Activated T-helper 1 cell treated with anti-CD3 and anti-CD28 coated beads, Interleukin-12 subunit alpha, Interleukin-12 subunit beta, Interleukin-2, Interleukin-4 antibody, amounts not matched to agents 30 ng/mL and 10 ng/mL and 1 ng/mL, durations not matched to agents 14 hours and 24 hours and 36 hours (primary cell): ENCODE data around the gene TBC1D8. TPM values are rescaled to one million over a fixed set of nuclear protein-coding genes. Genes with fewer than 3 reads are reported as not detected.

ENCODE experiments used
- DNase-seq: peaks from one replicate; pipeline ENCODE4 v3.0.0; 2021; ENCODE audit warnings: low spot score
- H3K27ac Mint-ChIP-seq: one replicate; pipeline ENCODE4 v1.8.0; 2021; ENCODE audit warnings: mild to moderate bottlenecking, mixed read lengths
- H3K27me3 Mint-ChIP-seq: one replicate; pipeline ENCODE4 v1.8.0; 2022; ENCODE audit warnings: mild to moderate bottlenecking, moderate library complexity, mixed read lengths; ENCODE audit not compliant: insufficient read depth
- H3K36me3 Mint-ChIP-seq: one replicate; pipeline ENCODE4 v1.8.0; 2021; ENCODE audit warnings: low read depth, mixed read lengths
- H3K4me1 Mint-ChIP-seq: one replicate; pipeline ENCODE4 v1.8.0; 2021; ENCODE audit warnings: low read depth, mixed read lengths
- H3K4me3 Mint-ChIP-seq: one replicate; pipeline ENCODE4 v1.8.0; 2021; ENCODE audit warnings: mild to moderate bottlenecking, moderate library complexity, mixed read lengths
- H3K9me3 Mint-ChIP-seq: one replicate; pipeline ENCODE4 v1.8.0; 2021; ENCODE audit warnings: mixed read lengths
- intact Hi-C: fragments of 100-400 bp; cut with micrococcal nuclease; formaldehyde crosslinking; loops from one replicate; pipeline ENCODE4 v1.15.1; 2024
- total RNA-seq: library from RNA; stranded (reverse); gene quantifications from 2 replicates; pipeline ENCODE4 v1.2.3, GENCODE V29; 2022

TBC1D8 gene
- total RNA-seq, 1 donor from 2014 or later = 1.1 TPM

DNA sequence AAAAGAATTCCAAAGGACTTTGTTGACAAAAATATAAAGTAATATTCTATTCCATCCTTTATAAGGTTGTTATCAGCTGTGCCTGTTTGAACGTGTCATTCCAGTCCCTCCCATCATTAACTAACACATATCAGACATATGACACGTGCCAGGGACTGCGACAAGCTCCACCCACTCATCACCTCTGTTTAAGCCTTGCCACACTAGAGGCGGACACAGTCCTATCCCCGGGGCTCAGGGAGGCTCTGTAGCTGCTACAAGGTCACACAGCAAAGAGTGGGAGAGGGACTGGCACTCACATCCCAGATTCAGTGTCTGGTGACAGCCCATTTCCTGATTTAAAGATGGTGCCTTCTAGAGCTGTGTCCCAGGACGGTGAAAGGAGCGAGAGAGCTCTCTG, 30.0 kb downstream of the TBC1D8 start:
- Mint-ChIP-seq H3K4me3 (no peak overlapping the region), H3K27me3 (peaks cover 2% of the 10 kb centered on the region), H3K27ac (no peak overlapping the region), H3K9me3 (no peaks in the 10 kb centered on the region), H3K4me1 (peaks cover 7% of the 10 kb centered on the region), H3K36me3 (no peaks in the 10 kb centered on the region)
- no peak for DNase-seq
- intact Hi-C loops = no loop called here

DNA sequence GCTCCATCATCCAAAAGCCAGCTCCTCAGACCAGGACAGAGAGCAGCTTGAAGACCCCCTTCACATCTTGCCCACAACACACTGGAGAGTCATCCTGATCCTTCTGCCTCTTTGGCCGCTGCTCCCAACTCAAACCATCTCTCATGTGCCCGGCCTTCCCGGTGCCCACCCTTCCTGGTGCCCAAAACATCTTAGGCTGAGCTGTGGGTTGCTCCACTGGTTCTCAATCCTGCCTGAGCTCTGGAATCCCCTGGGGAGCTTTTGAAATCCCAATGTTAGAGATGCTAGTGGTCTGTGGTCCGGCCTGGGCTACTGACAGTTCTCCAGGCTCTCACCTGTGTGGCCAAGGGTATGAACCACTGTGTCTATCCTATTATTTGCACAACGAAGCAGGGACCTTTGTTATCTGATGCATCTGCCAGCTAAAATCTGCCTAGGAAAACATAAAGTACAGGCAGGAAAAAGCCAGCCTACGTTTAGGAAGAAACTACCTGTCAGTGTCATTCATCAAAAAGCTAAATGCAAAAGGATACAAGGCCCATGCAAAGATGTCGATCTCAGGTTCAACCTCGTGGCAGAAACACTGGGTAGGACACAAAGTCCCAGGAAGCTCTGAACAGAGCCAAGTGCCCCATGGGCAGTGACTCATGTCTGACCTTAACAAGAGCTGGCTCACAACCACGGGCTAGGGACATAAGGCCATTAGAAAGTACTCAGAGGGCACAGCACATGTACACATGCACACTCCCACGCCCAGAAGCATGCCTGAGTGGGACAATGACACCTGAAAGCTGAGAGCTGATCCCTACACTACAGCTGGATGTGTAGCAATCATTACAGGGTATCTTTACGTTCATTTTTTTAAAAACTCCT, 30.8 kb downstream of the TBC1D8 start:
- DNase-seq = no peak
- H3K27me3 Mint-ChIP-seq = peaks cover under 1% of the 10 kb centered on the region
- no peak overlapping the region for H3K4me3 Mint-ChIP-seq
- intact Hi-C loops = no loop called here
- no peaks in the 10 kb centered on the region for H3K9me3 Mint-ChIP-seq
- H3K36me3 Mint-ChIP-seq = no peaks in the 10 kb centered on the region
- peaks cover under 1% of the 10 kb centered on the region for H3K4me1 Mint-ChIP-seq
- H3K27ac Mint-ChIP-seq = no peak overlapping the region

GRCh38 chr2:101119431-101119830, 31.8 kb downstream of the TBC1D8 start:
- H3K9me3 Mint-ChIP-seq = no peaks in the 10 kb centered on the region
- no peak for DNase-seq
- H3K4me3 Mint-ChIP-seq = no peak overlapping the region
- H3K27ac Mint-ChIP-seq = no peak overlapping the region
- H3K36me3 Mint-ChIP-seq = no peaks in the 10 kb centered on the region
- H3K4me1 Mint-ChIP-seq = no peaks in the 10 kb centered on the region
- intact Hi-C loops = no loop called here
- H3K27me3 Mint-ChIP-seq = no peaks in the 10 kb centered on the region

- Mint-ChIP-seq H3K4me1 (no peaks in the 10 kb centered on the region), H3K4me3 (no peak overlapping the region), H3K9me3 (no peaks in the 10 kb centered on the region), H3K27ac (no peak overlapping the region), H3K36me3 (no peaks in the 10 kb centered on the region), H3K27me3 (peaks cover 2% of the 10 kb centered on the region)
- no peak for DNase-seq
- intact Hi-C loops = no loop called here
These were observed 34.2 kb downstream of the TBC1D8 start for GRCh38 chr2:101116841-101117552.

GRCh38 chr2:101116348-101116747, 34.8 kb downstream of the TBC1D8 start:
- DNase-seq = no peak
- Mint-ChIP-seq H3K27ac (no peak overlapping the region), H3K4me1 (no peaks in the 10 kb centered on the region), H3K27me3 (peaks cover 2% of the 10 kb centered on the region), H3K4me3 (no peak overlapping the region), H3K36me3 (no peaks in the 10 kb centered on the region), H3K9me3 (no peaks in the 10 kb centered on the region)
- intact Hi-C loops = no loop called here

- DNase-seq = no peak
- no peaks in the 10 kb centered on the region for H3K4me1 Mint-ChIP-seq
- H3K9me3 Mint-ChIP-seq = no peaks in the 10 kb centered on the region
- H3K27ac Mint-ChIP-seq = no peak overlapping the region
- intact Hi-C loops = no loop called here
- peaks cover 2% of the 10 kb centered on the region for H3K27me3 Mint-ChIP-seq
- no peak overlapping the region for H3K4me3 Mint-ChIP-seq
- no peaks in the 10 kb centered on the region for H3K36me3 Mint-ChIP-seq
These were observed 35.5 kb downstream of the TBC1D8 start for GRCh38 chr2:101115664-101116063.

DNA sequence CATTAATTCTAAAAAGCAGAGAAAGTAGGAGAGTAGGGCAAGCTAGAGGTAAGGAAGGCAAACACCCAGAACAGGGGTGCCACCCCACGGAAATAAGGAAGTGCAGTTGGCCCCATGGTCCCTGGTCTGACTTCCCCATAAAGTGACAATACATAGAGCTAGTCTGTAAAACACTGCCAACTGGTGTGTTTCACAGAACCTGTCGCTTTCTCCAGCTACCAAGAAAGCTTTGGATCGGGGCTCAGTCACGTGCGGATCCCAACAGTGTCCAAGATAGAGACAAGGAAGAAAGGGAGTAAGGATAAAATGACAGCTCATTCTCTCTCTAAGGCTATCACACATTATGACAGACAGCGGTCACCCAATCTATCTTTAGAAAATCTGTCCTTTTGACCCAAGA, 36.4 kb downstream of the TBC1D8 start:
- no peak for DNase-seq
- intact Hi-C loops = no loop called here
- peaks cover 2% of the 10 kb centered on the region for H3K27me3 Mint-ChIP-seq

GRCh38 chr2:101114268-101114783, 36.9 kb downstream of the TBC1D8 start:
- Mint-ChIP-seq H3K27ac (no peak overlapping the region), H3K9me3 (no peaks in the 10 kb centered on the region), H3K4me1 (no peaks in the 10 kb centered on the region), H3K27me3 (peaks cover 2% of the 10 kb centered on the region), H3K36me3 (no peaks in the 10 kb centered on the region), H3K4me3 (no peak overlapping the region)
- intact Hi-C loops = no loop called here
- DNase-seq = no peak

More for the DNA sequence above, 36.4 kb downstream of the TBC1D8 start:
- Mint-ChIP-seq H3K36me3 (no peaks in the 10 kb centered on the region), H3K4me1 (no peaks in the 10 kb centered on the region), H3K27ac (no peak overlapping the region), H3K4me3 (no peak overlapping the region), H3K9me3 (no peaks in the 10 kb centered on the region)

- Mint-ChIP-seq H3K4me3 (no peak overlapping the region), H3K27ac (no peak overlapping the region), H3K27me3 (peaks cover 2% of the 10 kb centered on the region), H3K36me3 (no peaks in the 10 kb centered on the region), H3K9me3 (no peaks in the 10 kb centered on the region), H3K4me1 (no peaks in the 10 kb centered on the region)
- intact Hi-C loops = no loop called here
- DNase-seq = no peak
These were observed 37.5 kb downstream of the TBC1D8 start for GRCh38 chr2:101113441-101114267.

GRCh38 chr2:101112772-101113157, 38.4 kb downstream of the TBC1D8 start:
- no peak for DNase-seq
- H3K27ac Mint-ChIP-seq = no peak overlapping the region
- H3K9me3 Mint-ChIP-seq = no peaks in the 10 kb centered on the region
- intact Hi-C loops = no loop called here
- H3K4me1 Mint-ChIP-seq = no peaks in the 10 kb centered on the region
- peaks cover 2% of the 10 kb centered on the region for H3K27me3 Mint-ChIP-seq
- H3K4me3 Mint-ChIP-seq = no peak overlapping the region
- no peaks in the 10 kb centered on the region for H3K36me3 Mint-ChIP-seq

- Mint-ChIP-seq H3K27ac (no peak overlapping the region), H3K36me3 (no peaks in the 10 kb centered on the region), H3K9me3 (no peaks in the 10 kb centered on the region), H3K4me1 (no peaks in the 10 kb centered on the region), H3K27me3 (peaks cover 2% of the 10 kb centered on the region), H3K4me3 (no peak overlapping the region)
- no peak for DNase-seq
- intact Hi-C loops = no loop called here
These were observed 39.0 kb downstream of the TBC1D8 start for GRCh38 chr2:101111917-101112771.

GRCh38 chr2:101111262-101111838, 39.8 kb downstream of the TBC1D8 start:
- intact Hi-C loops = no loop called here
- Mint-ChIP-seq H3K4me3 (no peak overlapping the region), H3K4me1 (no peaks in the 10 kb centered on the region), H3K27me3 (peaks cover 2% of the 10 kb centered on the region), H3K27ac (no peak overlapping the region), H3K9me3 (no peaks in the 10 kb centered on the region), H3K36me3 (no peaks in the 10 kb centered on the region)
- no peak for DNase-seq
